NB4 (cell line): ENCODE results near the gene ARL10.

ENCODE experiments used
- DNase-seq: peaks from one replicate; pipeline ENCODE4 v3.0.0; 2010; ENCODE audit warnings: low read depth
- H3K4me3 ChIP-seq: one replicate; pipeline ENCODE4 v1.5.1; 2011; ENCODE audit warnings: mild to moderate bottlenecking, low read depth, low read length, moderate library complexity
- MYC ChIP-seq: IDR thresholded peaks from 2 replicates; pipeline ENCODE4 v1.6.1; 2011; ENCODE audit warnings: low read depth, low read length
- POLR2A ChIP-seq: IDR thresholded peaks from 2 replicates; pipeline ENCODE4 v1.6.1; 2011; ENCODE audit warnings: mild to moderate bottlenecking; ENCODE audit not compliant: insufficient read length; ENCODE audit errors: extremely low read depth
- TF ChIP-seq, protein P1 (sequence below): IDR thresholded peaks from one replicate; pipeline ENCODE4 v1.5.1; 2012; ENCODE audit warnings: low read depth, low read length
- TF ChIP-seq, protein P2 (sequence below): IDR thresholded peaks from 2 replicates; pipeline ENCODE4 v1.6.1; 2011; ENCODE audit warnings: low read depth, low read length

The ARL10 gene

DNA sequence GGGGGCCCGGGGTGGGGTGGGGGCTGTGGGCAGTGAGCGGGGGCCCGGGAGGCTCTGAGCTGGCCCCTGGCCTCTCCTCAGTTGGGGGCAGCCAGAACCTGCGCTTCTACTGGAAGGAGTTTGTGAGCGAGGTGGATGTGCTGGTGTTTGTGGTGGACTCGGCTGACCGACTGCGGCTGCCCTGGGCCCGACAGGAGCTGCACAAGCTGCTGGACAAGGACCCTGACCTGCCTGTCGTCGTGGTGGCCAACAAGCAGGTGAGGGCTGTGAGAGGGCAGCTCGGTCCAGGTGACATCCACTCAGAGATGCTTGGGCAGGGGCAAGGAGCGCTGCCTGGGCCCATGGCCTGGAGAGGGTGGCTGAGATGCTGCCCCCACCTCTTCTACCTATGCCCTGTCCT is 3.4 kb downstream of the ARL10 start:
- TF ChIP-seq, protein P1, sequence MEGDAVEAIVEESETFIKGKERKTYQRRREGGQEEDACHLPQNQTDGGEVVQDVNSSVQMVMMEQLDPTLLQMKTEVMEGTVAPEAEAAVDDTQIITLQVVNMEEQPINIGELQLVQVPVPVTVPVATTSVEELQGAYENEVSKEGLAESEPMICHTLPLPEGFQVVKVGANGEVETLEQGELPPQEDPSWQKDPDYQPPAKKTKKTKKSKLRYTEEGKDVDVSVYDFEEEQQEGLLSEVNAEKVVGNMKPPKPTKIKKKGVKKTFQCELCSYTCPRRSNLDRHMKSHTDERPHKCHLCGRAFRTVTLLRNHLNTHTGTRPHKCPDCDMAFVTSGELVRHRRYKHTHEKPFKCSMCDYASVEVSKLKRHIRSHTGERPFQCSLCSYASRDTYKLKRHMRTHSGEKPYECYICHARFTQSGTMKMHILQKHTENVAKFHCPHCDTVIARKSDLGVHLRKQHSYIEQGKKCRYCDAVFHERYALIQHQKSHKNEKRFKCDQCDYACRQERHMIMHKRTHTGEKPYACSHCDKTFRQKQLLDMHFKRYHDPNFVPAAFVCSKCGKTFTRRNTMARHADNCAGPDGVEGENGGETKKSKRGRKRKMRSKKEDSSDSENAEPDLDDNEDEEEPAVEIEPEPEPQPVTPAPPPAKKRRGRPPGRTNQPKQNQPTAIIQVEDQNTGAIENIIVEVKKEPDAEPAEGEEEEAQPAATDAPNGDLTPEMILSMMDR: no peak
- TF ChIP-seq, protein P2, sequence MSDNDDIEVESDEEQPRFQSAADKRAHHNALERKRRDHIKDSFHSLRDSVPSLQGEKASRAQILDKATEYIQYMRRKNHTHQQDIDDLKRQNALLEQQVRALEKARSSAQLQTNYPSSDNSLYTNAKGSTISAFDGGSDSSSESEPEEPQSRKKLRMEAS: no peak
- no peak for TF ChIP-seq POLR2A
- TF ChIP-seq MYC: no peak
- no peak overlapping the region for H3K4me3 ChIP-seq
- no peak for DNase-seq

DNA sequence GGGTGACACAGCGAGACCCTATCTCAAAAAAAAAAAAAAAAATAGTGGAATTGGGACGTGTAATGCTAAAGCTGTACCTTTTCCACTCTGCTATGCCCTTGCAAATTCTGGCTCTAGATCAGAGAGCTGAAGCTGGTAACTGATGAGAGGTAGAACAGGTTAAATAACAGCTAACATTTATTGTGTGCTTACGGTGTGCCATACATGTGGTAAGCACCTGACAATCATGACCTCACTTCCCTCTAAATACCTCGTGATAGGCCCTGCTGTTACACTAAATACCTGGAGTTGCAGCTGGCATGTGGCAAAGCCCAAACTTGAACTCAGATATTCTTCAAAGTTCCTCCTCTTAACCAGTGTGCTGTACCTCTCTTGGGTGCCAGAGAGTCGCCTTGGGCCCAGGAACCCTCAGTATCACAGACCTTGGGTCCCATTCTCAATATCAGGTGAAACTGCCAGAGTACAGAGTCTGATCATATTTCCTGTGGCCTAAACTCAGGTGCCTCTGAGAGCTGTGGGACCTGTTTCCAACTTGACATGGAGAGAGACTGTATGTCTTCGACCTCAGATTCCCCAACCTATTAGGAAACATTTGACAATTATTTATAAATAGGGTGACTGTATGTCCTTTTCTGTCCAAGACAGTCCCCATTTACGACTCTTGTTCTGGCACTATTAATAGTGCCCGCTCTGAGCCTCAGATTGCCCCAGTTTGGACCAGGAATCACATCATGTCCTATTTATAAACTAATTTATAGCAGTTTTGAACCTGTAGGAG is 4.8 kb downstream of the ARL10 start:
- DNase-seq: no peak
- TF ChIP-seq MYC: no peak
- TF ChIP-seq POLR2A: no peak
- TF ChIP-seq, protein P1: no peak
- TF ChIP-seq, protein P2: no peak
- H3K4me3 ChIP-seq: no peak overlapping the region

DNA sequence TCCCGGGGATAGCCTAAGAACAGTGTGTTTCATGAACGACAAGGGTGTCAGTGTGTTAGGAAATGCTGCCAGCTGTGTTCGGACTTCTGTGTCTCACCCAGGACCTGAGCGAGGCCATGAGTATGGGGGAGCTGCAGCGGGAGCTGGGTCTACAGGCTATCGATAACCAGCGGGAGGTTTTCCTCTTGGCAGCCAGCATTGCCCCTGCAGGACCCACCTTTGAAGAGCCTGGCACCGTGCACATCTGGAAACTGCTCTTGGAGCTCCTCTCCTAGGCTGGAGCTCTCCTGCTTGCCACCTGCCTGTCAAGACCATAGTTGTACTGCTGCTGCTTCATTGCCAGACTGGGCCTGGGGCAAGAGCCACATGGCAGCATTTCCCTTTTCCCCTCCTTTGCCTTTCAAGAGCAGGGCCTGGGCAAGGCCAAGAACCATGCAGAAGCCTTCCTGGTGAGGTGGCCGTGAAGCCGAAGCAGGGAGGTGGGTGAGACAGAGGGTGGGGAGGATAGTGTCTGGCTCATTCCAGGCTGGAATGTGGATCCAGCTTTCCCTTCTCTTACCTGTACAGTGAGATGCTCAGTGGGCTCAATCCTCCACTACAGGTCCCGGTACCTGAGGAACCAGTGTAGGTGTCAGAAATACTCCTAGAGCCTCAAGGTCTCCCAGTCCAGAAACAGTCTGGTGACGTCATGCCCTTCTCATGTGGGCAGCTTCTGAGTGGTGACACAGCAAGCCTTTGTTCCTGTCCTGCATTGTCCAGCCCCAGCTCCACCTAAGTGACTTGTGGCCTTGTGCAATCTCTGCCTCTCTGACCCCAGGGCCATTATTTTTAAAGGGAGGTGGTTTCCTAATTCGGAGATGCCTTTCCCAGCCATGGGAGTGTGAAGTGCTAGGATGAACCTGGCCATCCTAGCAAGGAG is 6.6 kb downstream of the ARL10 start:
- H3K4me3 ChIP-seq: no peak overlapping the region
- TF ChIP-seq, protein P1: no peak
- no peak for TF ChIP-seq MYC
- no peak for TF ChIP-seq POLR2A
- TF ChIP-seq, protein P2: no peak
- no peak for DNase-seq

DNA sequence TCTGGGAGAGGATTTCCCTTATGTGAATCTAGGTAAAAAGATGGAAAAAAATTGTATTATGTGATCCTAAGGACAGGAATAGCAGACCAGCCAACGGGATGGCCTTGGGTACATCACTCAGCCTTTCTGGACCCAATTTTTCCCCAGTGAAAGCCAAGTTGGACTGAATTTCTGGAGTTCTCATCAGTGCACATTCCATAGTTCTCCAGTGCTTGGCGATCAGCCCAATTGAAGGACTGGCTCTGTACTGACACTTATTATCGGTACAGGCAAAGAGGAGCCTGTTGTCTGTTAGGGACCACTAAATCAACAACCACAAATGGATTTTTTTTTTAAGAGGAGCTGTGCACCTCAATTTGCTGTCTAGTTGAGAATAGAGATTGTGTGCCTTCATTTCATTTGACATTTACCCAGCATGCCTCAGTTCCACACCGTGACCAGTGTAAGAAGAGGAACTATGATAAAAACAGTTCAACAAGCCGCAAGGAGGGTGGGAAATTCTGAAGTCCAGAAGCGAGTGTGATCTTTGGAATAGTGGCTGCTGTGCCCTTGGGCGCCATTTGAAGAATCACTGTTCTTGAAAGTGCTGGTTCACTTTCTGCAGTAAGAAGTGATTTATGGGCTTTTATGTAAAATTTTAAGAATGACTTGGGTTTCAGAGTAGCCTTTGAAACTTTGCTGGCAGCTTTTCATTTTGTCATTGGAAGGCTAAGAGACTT is 8.0 kb downstream of the ARL10 start:
- TF ChIP-seq MYC: no peak
- TF ChIP-seq, protein P2: no peak
- TF ChIP-seq, protein P1: no peak
- TF ChIP-seq POLR2A: no peak
- H3K4me3 ChIP-seq: no peak overlapping the region
- DNase-seq: no peak

DNA sequence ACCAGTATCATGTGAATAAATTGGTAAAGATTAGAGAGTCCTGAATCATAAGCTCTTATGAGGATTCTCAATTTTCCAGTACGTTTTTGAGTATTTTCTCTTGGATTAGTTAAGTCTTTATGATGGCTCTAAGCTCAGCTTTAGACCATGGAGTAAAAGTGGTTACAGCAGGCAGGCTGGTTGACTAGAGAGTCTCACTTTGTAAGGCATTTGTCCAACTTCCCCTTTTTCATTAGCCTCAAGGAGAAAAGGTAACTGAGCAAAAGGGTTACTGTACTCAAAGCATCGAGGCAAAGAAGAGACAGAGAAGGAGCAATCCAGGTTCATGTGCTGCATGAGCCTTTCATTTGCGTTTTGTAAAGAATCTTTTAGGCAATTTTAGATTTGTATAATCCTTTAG is 14.6 kb downstream of the ARL10 start:
- TF ChIP-seq, protein P2: no peak
- TF ChIP-seq, protein P1: no peak
- TF ChIP-seq POLR2A: no peak
- no peak overlapping the region for H3K4me3 ChIP-seq
- DNase-seq: peak; percentile 64
